RWPE2 (cell line): ENCODE results near the gene GSTM4.

Experiments used
- ATAC-seq: fragments of 200-7000 bp; cut with Tn5 transposase; 3 replicates; pipeline ENCODE4 v1.9.1; 2021; ENCODE audit warnings: low read depth
- DNase-seq: peaks from one replicate; pipeline ENCODE4 v3.0.0-alpha.2; 2020; ENCODE audit warnings: low spot score
- H3K27ac ChIP-seq: fragments of 450-650 bp; 2 replicates; pipeline ENCODE4 v1.5.1; 2017; ENCODE audit warnings: mild to moderate bottlenecking; ENCODE audit not compliant: poor library complexity, severe bottlenecking
- H3K27me3 ChIP-seq: fragments of 250-450 bp; sonication (Bioruptor Pico); 2 replicates; pipeline ENCODE4 v1.5.1; 2021; ENCODE audit warnings: mild to moderate bottlenecking, moderate library complexity; ENCODE audit not compliant: insufficient read depth, poor library complexity, severe bottlenecking
- H3K36me3 ChIP-seq: fragments of 250-450 bp; sonication (Bioruptor Pico); 2 replicates; pipeline ENCODE4 v1.5.1; 2020; ENCODE audit warnings: low read depth, mild to moderate bottlenecking, moderate library complexity
- H3K4me1 ChIP-seq: fragments of 250-450 bp; sonication (Bioruptor Pico); 2 replicates; pipeline ENCODE4 v1.5.1; 2021; ENCODE audit warnings: mild to moderate bottlenecking, moderate library complexity; ENCODE audit not compliant: insufficient read depth, poor library complexity, severe bottlenecking
- H3K4me3 ChIP-seq: fragments of 250-450 bp; sonication (Bioruptor Pico); 2 replicates; pipeline ENCODE4 v1.5.1; 2021; ENCODE audit warnings: mild to moderate bottlenecking, moderate library complexity; ENCODE audit not compliant: severe bottlenecking
- H3K9me3 ChIP-seq: fragments of 250-450 bp; sonication (Bioruptor Pico); 2 replicates; pipeline ENCODE4 v1.5.1; 2021; ENCODE audit warnings: mild to moderate bottlenecking, moderate library complexity; ENCODE audit not compliant: severe bottlenecking
- CTCF ChIP-seq: fragments of 450-650 bp; IDR thresholded peaks from one replicate; pipeline ENCODE4 v1.5.1; 2017; ENCODE audit warnings: mild to moderate bottlenecking, moderate library complexity; ENCODE audit not compliant: poor library complexity, severe bottlenecking

The GSTM4 gene

DNA sequence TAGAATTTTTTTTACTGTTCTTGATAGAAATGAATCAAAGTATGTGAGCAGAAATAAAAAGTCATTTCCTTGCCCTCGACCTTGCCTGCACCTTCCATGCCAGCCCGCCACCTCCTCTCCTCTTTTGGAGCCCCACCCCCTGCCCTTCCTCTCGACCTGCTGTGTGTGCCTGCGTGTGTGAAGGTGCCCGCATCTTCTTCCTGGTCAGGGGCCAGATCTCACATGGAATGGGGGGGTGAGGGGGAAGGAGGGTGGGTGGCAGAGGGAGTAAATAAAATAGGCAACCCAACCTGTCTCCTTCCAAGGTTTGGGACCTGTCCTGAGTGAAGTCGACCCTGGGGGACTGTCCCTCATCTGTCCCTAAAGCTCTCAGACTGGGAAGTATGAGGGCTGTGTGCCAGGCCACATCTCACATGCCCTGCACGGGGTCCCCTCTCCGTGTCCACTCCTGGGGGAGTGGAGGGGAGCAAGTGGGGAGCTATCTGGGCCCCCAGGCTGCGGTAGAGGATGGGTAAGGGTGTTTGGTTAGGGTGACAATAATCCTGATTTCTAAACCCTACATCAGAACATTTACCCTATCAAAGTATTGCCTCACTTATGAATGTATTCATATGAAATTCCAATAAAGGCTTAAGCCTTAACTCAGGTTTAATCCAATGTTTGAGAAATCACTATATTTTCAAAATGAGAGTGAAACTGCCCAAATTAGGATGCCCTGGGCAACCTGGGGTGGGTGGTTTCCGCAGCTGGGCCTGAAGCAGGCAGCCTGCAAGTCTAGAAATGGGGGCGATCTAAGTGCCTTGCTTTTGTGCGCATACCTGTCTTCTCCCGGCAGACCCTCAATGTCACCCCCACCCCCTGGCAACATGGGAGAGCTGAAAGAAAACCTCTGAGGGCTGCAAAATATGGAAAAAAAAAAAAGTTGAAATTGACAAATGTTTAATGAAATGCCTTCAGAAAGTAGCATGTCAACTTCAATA is 20.8 kb upstream of the GSTM4 start:
- Histone ChIP-seq H3K27me3 (no peaks in the 10 kb centered on the region), H3K9me3 (no peaks in the 10 kb centered on the region), H3K4me1 (no peaks in the 10 kb centered on the region), H3K4me3 (no peak overlapping the region), H3K36me3 (peaks cover 13% of the 10 kb centered on the region), H3K27ac (no peak overlapping the region)
- DNase-seq (no peak), ATAC-seq (no peak)
- TF ChIP-seq CTCF = no peak

GRCh38 chr1:109635862-109636200 is 20.1 kb upstream of the GSTM4 start:
- H3K9me3 ChIP-seq = no peaks in the 10 kb centered on the region
- TF ChIP-seq CTCF = no peak
- H3K4me3 ChIP-seq = no peak overlapping the region
- no peaks in the 10 kb centered on the region for H3K27me3 ChIP-seq
- no peak overlapping the region for H3K27ac ChIP-seq
- no peak for ATAC-seq
- H3K4me1 ChIP-seq = no peaks in the 10 kb centered on the region
- H3K36me3 ChIP-seq = peaks cover 9% of the 10 kb centered on the region
- no peak for DNase-seq

DNA sequence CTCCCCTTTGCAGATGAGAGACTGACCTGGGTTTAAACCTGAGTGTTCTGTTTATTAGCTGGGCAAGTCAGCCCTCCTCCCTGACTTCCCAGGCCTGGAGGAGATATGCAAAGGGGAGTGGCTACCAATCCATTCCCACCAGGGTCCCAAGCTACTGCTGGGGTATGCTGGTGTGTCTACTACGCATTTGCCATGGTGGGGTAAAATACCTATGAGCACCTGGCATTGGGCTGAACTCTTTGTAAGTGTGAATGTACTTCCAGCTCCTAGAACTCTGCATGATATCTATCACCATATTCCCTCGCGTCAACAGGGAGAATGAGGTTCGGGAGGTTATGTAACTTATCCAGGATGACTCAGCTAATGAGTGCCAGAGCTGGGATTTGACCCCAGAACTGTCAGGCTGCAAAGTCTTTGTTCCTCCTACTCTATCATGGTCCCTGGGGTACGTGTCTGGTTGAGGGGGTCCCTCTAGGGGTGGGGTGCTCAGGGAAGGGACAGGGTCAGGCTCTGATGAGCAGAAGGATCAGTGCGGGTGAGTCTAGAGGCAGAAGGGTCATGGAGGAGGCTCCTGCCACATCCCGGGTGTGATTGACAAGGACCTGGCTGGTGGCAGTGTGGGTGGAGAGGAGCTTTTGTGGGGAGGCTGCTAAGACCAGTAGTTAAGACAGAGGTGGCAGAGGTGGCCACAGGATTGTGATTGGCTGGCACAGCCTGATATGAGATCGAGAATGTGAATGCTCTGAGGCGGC is 19.5 kb upstream of the GSTM4 start:
- Histone ChIP-seq H3K27ac (no peak overlapping the region), H3K9me3 (no peaks in the 10 kb centered on the region), H3K4me3 (no peak overlapping the region), H3K36me3 (peaks cover 4% of the 10 kb centered on the region), H3K27me3 (no peaks in the 10 kb centered on the region), H3K4me1 (no peaks in the 10 kb centered on the region)
- ATAC-seq (no peak), DNase-seq (no peak)
- no peak for TF ChIP-seq CTCF

DNA sequence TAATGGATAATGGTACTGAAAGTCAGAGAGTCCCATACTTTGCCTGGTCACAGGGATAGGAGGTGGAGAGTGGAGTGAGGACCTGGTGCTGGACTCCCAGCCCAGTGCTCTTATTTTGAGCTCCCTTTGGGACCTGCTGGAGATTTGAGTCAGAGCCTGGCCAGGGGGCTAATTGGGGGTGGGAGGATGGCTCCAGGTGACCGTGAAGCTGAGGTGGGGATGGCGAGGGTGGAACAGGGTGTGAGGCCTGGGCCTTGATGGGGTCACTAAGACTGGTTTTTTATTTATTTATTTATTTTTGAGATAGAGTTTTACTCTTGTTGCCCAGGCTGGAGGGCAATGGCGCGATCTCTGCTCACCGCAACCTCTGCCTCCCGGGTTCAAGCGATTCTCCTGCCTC is 18.5 kb upstream of the GSTM4 start:
- ATAC-seq (no peak), DNase-seq (no peak)
- TF ChIP-seq CTCF = no peak
- Histone ChIP-seq H3K36me3 (no peaks in the 10 kb centered on the region), H3K27ac (no peak overlapping the region), H3K9me3 (no peaks in the 10 kb centered on the region), H3K27me3 (no peaks in the 10 kb centered on the region), H3K4me1 (no peaks in the 10 kb centered on the region), H3K4me3 (no peak overlapping the region)
